ENCODE measurements around the gene AGGF1. TPM values are rescaled to one million over a fixed set of nuclear protein-coding genes. Genes with fewer than 3 reads are reported as not detected.

The AGGF1 gene
- total RNA-seq, 4 donors from 2014 or later = 30.6 to 69.6 (median 50.1) TPM

DNA sequence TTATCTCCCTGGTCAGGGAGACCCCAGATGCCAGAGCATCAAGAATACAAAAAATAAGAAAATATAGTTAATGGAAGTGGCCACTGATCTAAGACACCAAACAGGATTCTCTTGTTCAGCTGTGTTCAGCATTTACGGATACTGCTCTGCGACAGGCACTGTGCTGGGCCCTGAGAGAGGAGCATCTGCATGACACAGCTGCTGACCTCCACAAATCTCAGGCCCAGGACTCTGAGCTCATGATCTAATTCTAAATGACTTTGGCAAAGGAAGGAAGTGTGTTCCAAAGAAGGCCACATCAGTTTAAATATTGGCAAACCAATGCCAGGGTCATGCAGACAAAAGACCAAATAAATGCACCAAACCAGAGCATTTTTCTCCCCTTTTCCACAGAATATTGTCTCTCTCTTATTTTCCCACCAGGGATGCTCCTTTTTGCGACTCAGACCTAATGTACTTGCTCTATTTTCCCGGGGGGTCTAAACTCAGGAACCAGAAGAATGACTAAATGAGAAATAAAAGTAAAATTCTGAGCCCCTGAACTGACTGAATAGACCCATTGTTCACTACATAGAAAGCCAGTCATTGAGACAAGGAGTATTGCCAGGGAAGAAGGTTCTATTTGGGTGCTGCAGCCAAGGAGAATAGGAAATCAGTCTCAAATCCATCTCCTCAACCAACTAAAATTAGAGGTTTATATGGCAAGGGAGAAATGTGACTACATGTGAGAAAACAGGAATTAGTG is 1.4 kb upstream of the AGGF1 start:
- no peak for TF ChIP-seq POLR2A (IDR thresholded peaks at IDR 0.05)
- intact Hi-C loops (cut with DNase I; ENCODE audit: low total_unique reads) = no loop called here
- H3K4me1 ChIP-seq = peaks cover 6 to 19% (median 11%) of the 10 kb centered on the region in 4 donors
- H3K4me3 ChIP-seq = no peak overlapping the region
- DNase-seq = no peak
- no peaks in the 10 kb centered on the region for H3K9me3 ChIP-seq
- in situ Hi-C loops (cut with MboI; ENCODE audit: low pct_ligation_motif_present in 1 of 4, low pct_unique_long_range_greater_than_20kb in 1 of 4, low sequenced_read_pairs in 3 of 4) = no loop called here
- H3K27me3 ChIP-seq = no peaks in the 10 kb centered on the region
- H3K36me3 ChIP-seq = no peaks in the 10 kb centered on the region
- no peak overlapping the region for H3K27ac ChIP-seq
- WGBS, 2 donors (ENCODE audit: low coverage in 1 of 2) = 94 to 96% methylated on average over 3 to 4 of the region's 4 CpGs

DNA sequence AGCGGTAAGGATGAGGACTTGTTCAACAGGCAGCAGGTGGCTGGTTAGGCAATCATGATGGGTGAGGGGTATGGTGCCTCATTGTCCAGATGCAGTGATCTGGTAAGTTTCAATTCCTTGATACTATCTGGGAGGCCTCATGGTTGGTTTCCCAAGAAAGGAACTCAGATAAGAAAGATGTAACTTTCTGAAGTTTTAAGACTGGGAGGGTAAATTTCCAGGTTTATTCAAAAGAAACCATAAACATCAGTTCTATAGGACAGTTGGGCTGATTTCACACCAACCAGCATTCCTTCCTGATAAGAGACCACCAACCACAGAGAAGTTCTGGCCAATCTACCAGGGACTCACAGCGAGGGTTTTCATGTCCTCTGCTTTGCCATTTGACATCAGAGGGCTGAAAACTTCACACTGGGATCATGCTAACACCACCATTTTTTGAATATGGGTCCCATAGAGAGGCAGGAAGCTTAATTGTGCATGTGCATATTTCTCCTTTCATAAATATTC is 773 bp upstream of the AGGF1 start:
- no peaks in the 10 kb centered on the region for H3K27me3 ChIP-seq
- H3K4me1 ChIP-seq = peaks cover 6 to 19% (median 11%) of the 10 kb centered on the region in 4 donors
- peak overlapping the region; percentile 93 to 96 (median 96) for H3K27ac ChIP-seq
- intact Hi-C loops (cut with DNase I; ENCODE audit: low total_unique reads) (no loop called here), in situ Hi-C loops (cut with MboI; ENCODE audit: low pct_ligation_motif_present in 1 of 4, low pct_unique_long_range_greater_than_20kb in 1 of 4, low sequenced_read_pairs in 3 of 4) (no loop called here)
- TF ChIP-seq POLR2A (IDR thresholded peaks at IDR 0.05) = no peak
- TF ChIP-seq EP300 (IDR thresholded peaks at IDR 0.05; ENCODE audit: low read depth) = no peak
- TF ChIP-seq, protein P1, sequence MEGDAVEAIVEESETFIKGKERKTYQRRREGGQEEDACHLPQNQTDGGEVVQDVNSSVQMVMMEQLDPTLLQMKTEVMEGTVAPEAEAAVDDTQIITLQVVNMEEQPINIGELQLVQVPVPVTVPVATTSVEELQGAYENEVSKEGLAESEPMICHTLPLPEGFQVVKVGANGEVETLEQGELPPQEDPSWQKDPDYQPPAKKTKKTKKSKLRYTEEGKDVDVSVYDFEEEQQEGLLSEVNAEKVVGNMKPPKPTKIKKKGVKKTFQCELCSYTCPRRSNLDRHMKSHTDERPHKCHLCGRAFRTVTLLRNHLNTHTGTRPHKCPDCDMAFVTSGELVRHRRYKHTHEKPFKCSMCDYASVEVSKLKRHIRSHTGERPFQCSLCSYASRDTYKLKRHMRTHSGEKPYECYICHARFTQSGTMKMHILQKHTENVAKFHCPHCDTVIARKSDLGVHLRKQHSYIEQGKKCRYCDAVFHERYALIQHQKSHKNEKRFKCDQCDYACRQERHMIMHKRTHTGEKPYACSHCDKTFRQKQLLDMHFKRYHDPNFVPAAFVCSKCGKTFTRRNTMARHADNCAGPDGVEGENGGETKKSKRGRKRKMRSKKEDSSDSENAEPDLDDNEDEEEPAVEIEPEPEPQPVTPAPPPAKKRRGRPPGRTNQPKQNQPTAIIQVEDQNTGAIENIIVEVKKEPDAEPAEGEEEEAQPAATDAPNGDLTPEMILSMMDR (IDR thresholded peaks at IDR 0.05) = no peak
- no peak for TF ChIP-seq POLR2AphosphoS5 (IDR thresholded peaks at IDR 0.05)
- no peaks in the 10 kb centered on the region for H3K9me3 ChIP-seq
- H3K4me3 ChIP-seq = peak overlapping the region in 1 of 4 donors; percentile 98
- no peak for DNase-seq
- no peaks in the 10 kb centered on the region for H3K36me3 ChIP-seq
- WGBS, 2 donors (ENCODE audit: low coverage in 1 of 2) = 98 to 100% methylated on average over 1 to 2 of the region's 2 CpGs

DNA sequence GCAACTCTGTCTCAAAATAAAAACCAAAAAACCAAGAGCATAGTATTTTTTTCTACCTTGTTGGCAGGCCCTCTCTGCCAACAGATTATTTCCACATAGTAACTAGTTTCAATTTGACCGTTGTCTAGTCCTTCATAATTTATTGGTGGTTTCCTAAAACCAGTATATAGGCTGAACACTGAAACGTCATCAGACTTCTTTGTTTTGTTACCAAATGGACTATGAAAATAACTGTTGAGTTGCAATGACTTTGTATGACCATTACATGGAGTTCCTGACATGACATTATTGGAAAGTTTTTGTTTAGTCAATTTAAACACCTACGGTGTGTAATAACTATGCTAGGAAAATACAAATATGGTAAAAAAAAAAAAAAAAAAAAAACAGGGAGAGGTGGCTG is 1.7 kb downstream of the AGGF1 start:
- DNase-seq = no peak
- 47 to 49% methylated on average over 3 of the region's 3 CpGs for WGBS, 2 donors (ENCODE audit: low coverage in 1 of 2)
- TF ChIP-seq EP300 (IDR thresholded peaks at IDR 0.05; ENCODE audit: low read depth) = no peak
- TF ChIP-seq, protein P1 (IDR thresholded peaks at IDR 0.05) = no peak
- no peak for TF ChIP-seq POLR2AphosphoS5 (IDR thresholded peaks at IDR 0.05)
- no peak for TF ChIP-seq POLR2A (IDR thresholded peaks at IDR 0.05)
- intact Hi-C loops (cut with DNase I; ENCODE audit: low total_unique reads) (loop anchor here (10.0 kb wide), 1 partner anchor 1687 kb away; no protein-coding TSS in a partner anchor), in situ Hi-C loops (cut with MboI; ENCODE audit: low pct_ligation_motif_present in 1 of 4, low pct_unique_long_range_greater_than_20kb in 1 of 4, low sequenced_read_pairs in 3 of 4) (no loop called here)
- peaks cover 6 to 19% (median 11%) of the 10 kb centered on the region in 4 donors for H3K4me1 ChIP-seq
- H3K9me3 ChIP-seq = no peaks in the 10 kb centered on the region
- peak overlapping the region in 3 of 4 donors; percentile 89 to 98 (median 92) for H3K4me3 ChIP-seq
- peaks cover 0 to 19% (median 10%) of the 10 kb centered on the region in 4 donors for H3K36me3 ChIP-seq
- H3K27ac ChIP-seq = peak overlapping the region in 2 of 4 donors; percentile 93 to 96
- no peaks in the 10 kb centered on the region for H3K27me3 ChIP-seq

DNA sequence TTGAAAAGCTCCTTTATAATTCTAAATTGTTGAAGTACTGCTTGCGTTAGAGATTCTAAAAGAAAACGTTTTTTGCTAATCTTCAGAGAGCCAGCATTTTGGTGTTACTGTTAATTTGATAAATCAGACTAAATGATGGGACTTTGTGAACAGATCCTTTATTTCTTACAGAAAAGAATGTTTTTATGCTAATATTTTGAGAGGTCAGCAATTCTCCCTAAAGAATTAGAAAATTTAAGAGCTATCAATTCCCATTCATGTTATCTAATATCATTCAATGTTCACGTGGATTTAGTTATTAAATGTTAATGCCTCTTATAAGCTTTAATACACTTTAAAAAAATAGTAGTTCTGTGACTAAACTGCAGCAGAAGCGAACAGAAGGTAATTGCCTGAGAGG is 2.4 kb downstream of the AGGF1 start:
- intact Hi-C loops (cut with DNase I; ENCODE audit: low total_unique reads) (loop anchor here (10.0 kb wide), 1 partner anchor 1688 kb away; no protein-coding TSS in a partner anchor), in situ Hi-C loops (cut with MboI; ENCODE audit: low pct_ligation_motif_present in 1 of 4, low pct_unique_long_range_greater_than_20kb in 1 of 4, low sequenced_read_pairs in 3 of 4) (no loop called here)
- 84 to 92% methylated on average over 4 of the region's 4 CpGs for WGBS, 2 donors (ENCODE audit: low coverage in 1 of 2)
- H3K27me3 ChIP-seq = no peaks in the 10 kb centered on the region
- no peak overlapping the region for H3K4me3 ChIP-seq
- peaks cover 6 to 19% (median 11%) of the 10 kb centered on the region in 4 donors for H3K4me1 ChIP-seq
- DNase-seq = no peak
- H3K9me3 ChIP-seq = no peaks in the 10 kb centered on the region
- peaks cover 0 to 27% (median 10%) of the 10 kb centered on the region in 4 donors for H3K36me3 ChIP-seq
- TF ChIP-seq, protein P1 (IDR thresholded peaks at IDR 0.05) = no peak
- TF ChIP-seq POLR2A (IDR thresholded peaks at IDR 0.05) (no peak), POLR2AphosphoS5 (IDR thresholded peaks at IDR 0.05) (no peak), EP300 (IDR thresholded peaks at IDR 0.05; ENCODE audit: low read depth) (no peak)
- H3K27ac ChIP-seq = no peak overlapping the region

All from transverse colon (tissue), 4 donors.